GM11168 (cell line): ENCODE results near the gene FER.
"Not testable (repeated sequence)": the region's sequence is repeated elsewhere in the genome, so short reads cannot be mapped to it uniquely, and the experiment has no call there.

ENCODE experiments used
- in situ Hi-C: fragments of 300-500 bp; cut with MboI; formaldehyde crosslinking; loops from one replicate; pipeline ENCODE4 v1.12.0; 2022; ENCODE audit warnings: low sequenced_read_pairs; ENCODE audit not compliant: unreplicated experiment

Gene FER

GRCh38 chr5:108794349-108794748, 46.7 kb downstream of the FER start:
- in situ Hi-C loops = not testable (repeated sequence)

DNA sequence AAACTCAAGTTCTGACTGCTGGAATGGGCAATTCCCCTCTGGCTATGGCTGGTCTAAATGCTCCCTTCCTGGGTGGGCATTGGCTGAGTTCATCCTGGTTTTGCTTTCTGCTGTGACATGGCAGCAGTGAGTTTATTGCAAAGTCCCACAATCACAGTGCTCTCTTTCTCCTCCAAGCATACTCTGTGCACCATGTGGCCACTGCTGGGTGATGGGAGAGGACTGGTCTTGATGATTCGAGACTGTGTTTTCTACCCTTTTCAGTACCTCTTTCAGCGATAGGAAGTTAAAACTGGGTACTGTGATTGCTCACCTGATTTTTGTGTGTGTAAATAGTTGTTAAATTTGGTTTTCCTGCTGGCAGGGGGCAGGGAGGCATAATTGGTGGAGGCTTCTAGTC, 49.7 kb downstream of the FER start:
- in situ Hi-C loops = no loop called here

GRCh38 chr5:108797986-108798385, 50.3 kb downstream of the FER start:
- in situ Hi-C loops = no loop called here

DNA sequence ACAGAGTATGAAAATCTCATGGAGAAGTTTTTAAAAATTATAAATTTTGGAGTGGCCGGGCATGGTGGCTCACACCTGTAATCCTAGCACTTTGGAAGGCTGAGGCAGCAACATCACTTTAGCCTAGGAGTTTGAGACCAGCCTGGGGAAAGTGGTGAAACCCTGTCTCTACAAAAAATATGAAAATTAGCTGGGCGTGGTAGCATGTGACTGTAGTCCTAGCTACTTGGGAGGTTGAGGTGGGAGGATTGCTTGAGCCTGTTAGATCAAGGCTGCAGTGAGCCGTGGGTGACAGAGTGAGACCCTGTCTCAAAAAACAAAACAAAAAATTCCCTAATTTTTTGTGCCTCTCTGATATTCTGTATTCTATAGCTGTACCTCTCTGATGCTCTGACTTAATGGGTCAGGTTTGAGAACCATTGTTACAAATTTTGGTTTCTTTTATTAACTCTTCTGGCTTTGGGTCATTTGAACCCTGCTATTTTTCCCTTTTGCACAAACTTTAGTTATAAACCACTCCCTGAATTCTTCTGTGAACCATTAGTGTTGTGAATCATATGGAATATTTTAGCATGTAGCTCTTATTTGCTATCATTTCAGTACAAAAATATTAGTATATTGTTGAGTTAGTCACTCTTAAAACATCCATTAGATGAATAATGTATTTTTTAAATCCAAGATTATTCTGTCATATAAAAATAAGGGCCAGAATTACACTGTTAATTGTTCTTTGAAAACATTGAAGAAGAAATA, 51.0 kb downstream of the FER start:
- in situ Hi-C loops = no loop called here

DNA sequence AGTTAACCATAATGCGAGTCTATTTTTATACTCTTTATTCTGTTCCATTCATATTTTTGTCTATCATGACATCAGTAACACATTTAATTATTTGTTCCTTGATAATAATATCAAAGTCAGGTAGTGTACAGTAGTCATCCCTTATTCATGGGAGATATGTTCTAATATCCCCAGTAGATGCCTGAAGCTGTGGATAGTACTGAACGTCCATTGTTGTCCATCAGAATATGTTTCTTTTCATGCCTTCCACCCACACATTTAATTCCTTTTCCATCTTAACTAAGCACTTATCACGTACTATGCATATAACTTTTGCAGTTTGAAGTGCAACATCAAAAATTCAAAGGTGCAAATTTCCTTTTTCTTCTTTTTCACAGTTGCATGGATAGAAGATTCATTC, 53.6 kb downstream of the FER start:
- in situ Hi-C loops = no loop called here

DNA sequence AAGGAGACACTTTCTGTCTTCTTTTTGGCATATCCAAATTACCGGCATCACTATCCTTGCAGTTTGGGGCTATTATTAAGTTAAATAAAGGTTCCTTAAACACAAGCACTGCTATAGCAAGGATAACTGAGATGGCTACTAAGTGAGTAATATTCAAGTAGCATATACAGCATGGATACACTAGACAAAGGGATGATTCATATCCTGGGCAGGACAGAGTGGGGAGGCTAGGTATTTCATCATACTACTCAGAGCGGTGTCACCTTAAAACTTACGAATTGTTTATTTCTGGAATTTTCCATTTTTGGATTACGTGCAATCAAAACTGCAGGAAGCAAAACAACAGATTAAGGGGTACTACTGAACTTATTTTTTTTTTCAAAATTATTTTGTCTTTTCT, 54.1 kb downstream of the FER start:
- in situ Hi-C loops = no loop called here

GRCh38 chr5:108810717-108811116, 63.0 kb downstream of the FER start:
- in situ Hi-C loops = no loop called here

GRCh38 chr5:108813673-108814072, 66.0 kb downstream of the FER start:
- in situ Hi-C loops = no loop called here

GRCh38 chr5:108814551-108814950, 66.9 kb downstream of the FER start:
- in situ Hi-C loops = no loop called here

GRCh38 chr5:108818613-108819272, 71.0 kb downstream of the FER start:
- in situ Hi-C loops = no loop called here

DNA sequence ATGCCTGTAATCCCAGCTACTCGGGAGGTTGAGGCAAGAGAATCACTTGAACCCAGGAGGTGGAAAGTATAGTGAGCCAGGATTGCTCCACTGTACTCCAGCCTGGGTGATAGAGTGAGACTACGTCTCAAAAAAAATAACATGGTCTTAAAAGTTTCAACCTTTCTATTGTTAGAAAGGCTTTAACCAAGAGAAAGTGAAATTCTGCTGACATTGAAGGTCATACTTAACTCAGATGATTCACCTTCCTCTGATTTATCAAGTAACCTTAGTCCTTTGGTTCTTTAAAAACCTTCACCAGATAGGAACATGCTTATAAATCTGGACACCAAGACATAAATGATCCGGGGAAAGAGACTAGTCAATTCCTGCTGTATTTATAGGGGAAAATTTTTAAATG, 73.3 kb downstream of the FER start:
- in situ Hi-C loops = no loop called here

- in situ Hi-C loops = no loop called here
Measured at GRCh38 chr5:108822211-108822947, 74.7 kb downstream of the FER start.

- in situ Hi-C loops = no loop called here
Measured at GRCh38 chr5:108827131-108827530, 79.4 kb downstream of the FER start.

DNA sequence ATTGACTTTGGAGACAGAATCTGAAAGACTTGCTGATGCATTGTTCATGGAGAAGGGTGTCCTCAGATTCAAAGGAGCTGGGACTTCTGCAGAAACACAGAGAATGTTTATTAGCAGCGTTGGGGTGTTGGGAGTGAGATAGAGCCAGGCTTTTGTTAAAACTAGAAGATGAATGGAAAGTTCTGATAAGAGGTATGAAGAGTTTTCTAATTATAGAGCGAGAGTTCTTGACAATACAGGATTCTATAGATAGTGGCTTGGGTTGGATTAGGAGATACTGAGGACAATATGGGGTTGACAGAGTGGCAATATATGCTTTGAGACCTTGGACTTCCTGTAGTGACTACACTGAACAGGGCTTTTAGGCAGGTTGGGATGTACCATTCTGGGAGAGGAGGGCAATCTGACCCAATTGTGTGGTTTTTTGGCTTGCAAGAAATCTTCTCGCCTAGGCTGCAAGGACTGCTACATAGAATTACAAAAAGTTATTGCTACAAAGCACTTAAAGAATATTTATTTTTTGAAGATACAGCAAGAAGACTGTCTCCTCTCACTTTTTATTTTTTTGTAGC, 83.1 kb downstream of the FER start:
- in situ Hi-C loops = no loop called here

DNA sequence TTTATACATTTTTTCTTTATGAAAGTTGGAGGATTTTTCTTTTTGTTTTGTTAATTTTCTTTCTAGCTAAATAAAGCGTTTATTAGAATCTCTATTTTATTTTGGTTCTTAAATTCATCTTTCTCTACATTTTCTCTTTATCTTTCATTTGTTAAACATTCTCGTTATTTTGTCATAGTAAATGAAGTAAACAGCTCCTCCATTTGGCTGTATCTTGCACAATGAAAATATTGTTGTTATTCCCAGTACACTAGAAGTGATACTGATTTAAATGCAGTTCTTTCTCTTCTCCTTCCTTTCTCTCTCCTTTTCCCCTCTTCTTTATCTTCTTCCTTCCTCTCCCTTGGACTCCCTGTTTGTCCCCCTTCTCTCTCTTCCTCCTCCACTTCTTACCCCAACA, 88.8 kb downstream of the FER start:
- in situ Hi-C loops = no loop called here

DNA sequence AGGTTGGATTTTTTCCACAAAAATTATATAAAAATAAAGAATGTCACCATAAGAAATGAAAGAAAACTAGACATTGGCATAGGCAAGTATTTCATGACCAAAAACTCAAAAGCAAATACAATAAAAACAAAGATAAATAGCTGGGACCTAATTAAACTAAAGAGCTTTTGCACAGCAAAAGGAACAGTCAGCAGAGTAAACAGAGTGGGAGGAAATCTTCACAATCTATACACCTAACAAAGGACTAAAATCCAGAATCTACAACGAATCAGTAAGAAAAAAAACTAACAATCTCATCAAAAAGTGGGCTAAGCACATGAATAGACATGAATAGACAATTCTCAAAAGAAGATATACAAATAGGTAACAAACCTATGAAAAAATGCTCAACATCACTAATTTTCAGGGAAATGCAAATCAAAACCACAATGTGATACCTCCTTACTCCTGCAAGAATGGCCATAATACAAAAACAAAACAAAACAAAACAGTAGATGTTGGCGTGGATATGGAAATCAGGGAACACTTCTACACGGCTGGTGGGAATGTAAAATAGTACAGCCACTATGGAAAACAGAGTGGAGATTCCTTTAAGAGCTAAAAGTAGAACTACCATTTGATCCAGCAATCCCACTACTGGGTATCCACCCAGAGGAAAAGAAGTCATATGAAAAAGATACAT, 94.7 kb downstream of the FER start:
- in situ Hi-C loops = not testable (repeated sequence)

DNA sequence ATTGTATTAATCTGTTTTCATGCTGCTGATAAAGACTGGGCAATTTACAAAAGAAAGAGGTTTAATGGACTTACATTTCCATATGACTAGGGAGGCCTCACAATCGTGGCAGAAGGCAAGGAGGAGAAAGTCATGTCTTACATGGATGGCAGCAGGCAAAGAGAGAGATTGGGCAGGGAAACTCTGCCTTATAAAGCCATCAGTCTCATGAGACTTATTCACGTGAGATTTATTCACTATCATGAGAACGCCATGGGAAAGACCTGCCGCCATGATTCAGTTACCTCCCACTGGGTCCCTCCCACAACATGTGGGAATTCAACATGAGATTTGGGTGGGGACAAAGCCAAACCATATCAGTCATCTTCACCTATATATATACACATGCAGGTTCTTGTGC, 103.4 kb downstream of the FER start:
- in situ Hi-C loops = not testable (repeated sequence)

DNA sequence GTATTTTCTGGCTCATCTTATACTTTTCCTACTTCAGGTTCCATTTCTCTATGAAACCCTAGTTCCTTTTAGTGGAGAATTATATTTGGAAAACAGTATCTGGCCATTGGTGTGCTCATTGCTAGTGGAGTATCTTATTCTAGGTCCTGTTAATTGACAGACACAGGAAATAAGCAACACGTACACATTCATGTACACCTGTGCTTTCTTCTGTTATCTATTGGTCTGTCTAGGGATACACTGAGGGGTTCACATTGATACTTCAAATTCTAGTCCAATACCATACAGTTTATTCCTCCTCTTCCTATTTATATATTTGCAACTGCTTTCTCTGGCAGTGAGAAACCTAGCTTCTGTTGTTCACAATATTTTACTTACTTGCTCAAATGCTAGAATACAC, 110.2 kb downstream of the FER start:
- in situ Hi-C loops = no loop called here

DNA sequence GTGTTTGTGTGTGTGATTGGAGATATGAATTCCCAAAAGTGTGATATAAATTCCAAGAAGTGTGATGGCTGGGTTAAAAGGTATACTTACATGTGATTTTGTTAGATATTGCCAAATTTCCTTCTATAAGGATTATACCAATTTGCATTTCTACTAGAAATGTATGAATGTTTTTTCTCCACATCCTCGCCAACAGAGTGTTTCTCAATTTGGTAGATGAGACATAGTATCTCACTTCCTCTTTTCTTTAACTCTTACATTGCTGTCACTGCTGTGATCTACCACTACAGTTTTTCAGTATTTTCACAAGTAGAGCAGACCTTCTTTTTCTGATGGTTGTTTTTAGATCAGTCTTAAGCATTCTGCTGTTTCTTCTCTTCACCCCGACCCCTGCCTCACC, 111.3 kb downstream of the FER start:
- in situ Hi-C loops = no loop called here

- in situ Hi-C loops = no loop called here
Measured at GRCh38 chr5:108862211-108862610, 114.5 kb downstream of the FER start.
